H1 (cell line): ENCODE results near the gene CSKMT. TPM values are rescaled to one million over a fixed set of nuclear protein-coding genes. Genes with fewer than 3 reads are reported as not detected.
A peak's percentile ranks its signal among the peaks of the same experiment; 100 is the strongest.

Experiments used
- EZH2 ChIP-seq: fragments of 200-600 bp; sonication (generic); IDR thresholded peaks from 2 replicates; pipeline ENCODE4 v1.7.1; 2012; ENCODE audit warnings: low read depth, mild to moderate bottlenecking, moderate library complexity, low read length, inconsistent platforms; ENCODE audit not compliant: severe bottlenecking
- polyA plus RNA-seq, 7 experiments: library from polyadenylated mRNA; depleted of rRNA in 3 of 7; stranded (reverse) in 5 of 7; unstranded in 2 of 7; fragments of >200 nt in 5 of 7; fragments of 200-250 nt in 2 of 7; gene quantifications; 1 replicate in 5 of 7; 2 replicates in 1 of 7; 4 replicates in 1 of 7; pipeline versions ENCODE4 v1.2.1 to v1.2.3, GENCODE V29; 2011 to 2013; ENCODE audit warnings: missing spikeins in 2 of 7, mixed read lengths in 2 of 7
- total RNA-seq: library from RNA; stranded (reverse); fragmentation: NEBNext Ultra II Directional; extraction: Animal tissue kit (Norgen Biotek cat#: 25700); gene quantifications from 2 replicates; pipeline ENCODE4 v1.2.1, GENCODE V29; 2021
- TF ChIP-seq, protein P1 (sequence below), 3 experiments: IDR thresholded peaks; 1 replicate in 2 of 3; 2 replicates in 1 of 3; pipeline versions ENCODE4 v1.5.1 to v1.6.1; 2011; ENCODE audit warnings: low read length in 3 of 3, mild to moderate bottlenecking in 3 of 3, inconsistent platforms in 2 of 3, low read depth in 1 of 3, moderate library complexity in 1 of 3; ENCODE audit not compliant: insufficient read depth in 1 of 3; ENCODE audit errors: control extremely low read depth in 1 of 3

CSKMT gene
- total and polyA plus RNA-seq, 2 of the 8 experiments (the other 6 are each of a cell fraction or from before 2014, with no cell fraction given): 12.0 to 66.1 TPM

DNA sequence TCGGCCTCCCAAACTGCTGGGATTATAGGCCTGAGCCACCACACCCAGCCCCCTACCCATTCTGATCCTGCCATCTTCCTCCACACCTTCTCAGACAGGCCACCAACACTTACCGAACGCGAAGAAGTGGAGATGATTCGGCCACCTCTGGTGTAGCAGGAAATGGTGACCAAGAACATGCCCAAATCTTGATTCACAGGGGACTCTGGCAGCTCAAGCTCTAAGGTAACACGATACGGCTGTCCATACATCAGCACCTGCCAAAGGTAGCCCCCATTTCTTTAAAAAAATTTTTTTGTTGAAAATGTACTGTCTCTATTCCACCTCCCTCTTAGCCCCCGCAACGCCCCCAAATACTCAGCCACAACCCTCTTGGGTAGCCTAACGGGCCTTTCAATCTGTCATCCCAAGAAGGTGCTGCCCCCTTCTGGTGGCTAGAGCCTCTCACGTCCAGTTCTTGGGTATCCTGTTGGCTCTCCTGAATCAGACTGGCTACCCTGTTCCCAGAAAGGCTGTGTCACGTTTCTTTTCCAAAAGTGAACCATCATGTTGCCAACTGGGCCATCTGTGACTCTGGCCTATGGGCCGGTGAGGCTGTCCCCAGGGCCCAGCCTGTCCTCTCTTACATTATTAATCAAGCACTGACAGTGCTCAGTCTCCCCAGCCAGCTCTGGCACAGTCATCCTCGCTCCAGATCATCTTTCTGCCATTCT, 29.5 kb downstream of the CSKMT start (continued):
- TF ChIP-seq, protein P1, sequence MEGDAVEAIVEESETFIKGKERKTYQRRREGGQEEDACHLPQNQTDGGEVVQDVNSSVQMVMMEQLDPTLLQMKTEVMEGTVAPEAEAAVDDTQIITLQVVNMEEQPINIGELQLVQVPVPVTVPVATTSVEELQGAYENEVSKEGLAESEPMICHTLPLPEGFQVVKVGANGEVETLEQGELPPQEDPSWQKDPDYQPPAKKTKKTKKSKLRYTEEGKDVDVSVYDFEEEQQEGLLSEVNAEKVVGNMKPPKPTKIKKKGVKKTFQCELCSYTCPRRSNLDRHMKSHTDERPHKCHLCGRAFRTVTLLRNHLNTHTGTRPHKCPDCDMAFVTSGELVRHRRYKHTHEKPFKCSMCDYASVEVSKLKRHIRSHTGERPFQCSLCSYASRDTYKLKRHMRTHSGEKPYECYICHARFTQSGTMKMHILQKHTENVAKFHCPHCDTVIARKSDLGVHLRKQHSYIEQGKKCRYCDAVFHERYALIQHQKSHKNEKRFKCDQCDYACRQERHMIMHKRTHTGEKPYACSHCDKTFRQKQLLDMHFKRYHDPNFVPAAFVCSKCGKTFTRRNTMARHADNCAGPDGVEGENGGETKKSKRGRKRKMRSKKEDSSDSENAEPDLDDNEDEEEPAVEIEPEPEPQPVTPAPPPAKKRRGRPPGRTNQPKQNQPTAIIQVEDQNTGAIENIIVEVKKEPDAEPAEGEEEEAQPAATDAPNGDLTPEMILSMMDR (IDR thresholded peaks at IDR 0.05; ENCODE audit: control extremely low read depth in 1 of 3, insufficient read depth in 1 of 3, low read depth in 1 of 3, low read length in 3 of 3): peak; percentile 76 to 89 (median 81)
- TF ChIP-seq EZH2: no peak
